ENCODE results near the gene PPP1R12C. TPM values are rescaled to one million over a fixed set of nuclear protein-coding genes. Genes with fewer than 3 reads are reported as not detected.

Gene PPP1R12C
- total and polyA plus RNA-seq, 10 of the 15 experiments (the other 5 are each of a cell fraction or from before 2014, with no cell fraction given), result 1.4 to 84.7 (median 20.5) TPM

GRCh38 chr19:55079400-55080038 is 37.9 kb downstream of the PPP1R12C start:
- 67% methylated on average over 13 of the region's 19 CpGs for WGBS (ENCODE audit: insufficient coverage, insufficient replicate concordance, low lambda C conversion rate, missing lambda C conversion rate)
- ChIA-PET POLR2A (no interaction called here), RAD21 (ENCODE audit: unreplicated experiment) (interaction anchor here (1.0 to 1.7 kb wide), 3 partner anchors 9 to 405 kb away, joined by 3 to 6 read pairs (median 3); partner anchors contain the start of gene RDH13), CTCF (no interaction called here), SMC1A (ENCODE audit: uncharacterized antibody, unreplicated experiment) (no interaction called here)
- TF ChIP-seq POLR2A (IDR thresholded peaks at IDR 0.05; ENCODE audit: low read depth, low read length) (no peak), BMI1 (IDR thresholded peaks at IDR 0.05; ENCODE audit: borderline replicate concordance) (no peak), IRF4 (IDR thresholded peaks at IDR 0.05; ENCODE audit: low read depth, low read length) (no peak), SIX5 (IDR thresholded peaks at IDR 0.05; ENCODE audit: low read depth, low read length, severe bottlenecking) (no peak), CBFB (IDR thresholded peaks at IDR 0.05; ENCODE audit: low read depth) (no peak), EZH2 (IDR thresholded peaks at IDR 0.05; ENCODE audit: borderline replicate concordance, control insufficient read depth, low read depth, low read length) (no peak), E4F1 (IDR thresholded peaks at IDR 0.05; ENCODE audit: borderline replicate concordance, partially characterized antibody) (no peak)
- no peaks in the 10 kb centered on the region for H3K27me3 ChIP-seq (replicated peaks in 1 of 2; ENCODE audit: control insufficient read depth in 2 of 2, insufficient read depth in 2 of 2, low read length in 1 of 2)
- intact Hi-C loops (cut with micrococcal nuclease; ENCODE audit: unreplicated experiment) (no loop called here), in situ Hi-C loops (cut with MboI) (no loop called here)
- no peak overlapping the region for H2AFZ ChIP-seq (ENCODE audit: control insufficient read depth, low read depth, low read length)
- no peak overlapping the region for H3K27ac ChIP-seq (ENCODE audit: control insufficient read depth, insufficient read depth)
- BruUV-seq (replicated peaks), result no TSS peak
- no peaks in the 10 kb centered on the region for H4K20me1 ChIP-seq (ENCODE audit: control insufficient read depth, insufficient read depth)
- no peak for ATAC-seq
- H3K79me2 ChIP-seq (ENCODE audit: control insufficient read depth, insufficient read depth, low read length), result no peaks in the 10 kb centered on the region
- H3K9ac ChIP-seq (ENCODE audit: control insufficient read depth, insufficient read depth, low read length), result no peak overlapping the region
- no peaks in the 10 kb centered on the region for H3K36me3 ChIP-seq (ENCODE audit: control insufficient read depth in 2 of 2, insufficient read depth in 2 of 2, low read length in 1 of 2)
- H3K4me2 ChIP-seq (ENCODE audit: control insufficient read depth, insufficient read depth), result peak overlapping the region; percentile 97; the same call in 1 of the 2 replicates
- no peak overlapping the region for H3K4me3 ChIP-seq
- peaks cover 7% of the 10 kb centered on the region; the same call in 1 of the 2 replicates for H3K4me1 ChIP-seq (ENCODE audit: control insufficient read depth, insufficient read depth, low read length)
- H3K9me3 ChIP-seq (replicated peaks; ENCODE audit: control insufficient read depth, insufficient read depth, low read length), result no peaks in the 10 kb centered on the region; the same call in 2 of the 3 replicates
- no peak for FAIRE-seq
- no peak for DNase-seq (ENCODE audit: low read depth, low spot score)
